ENCODE measurements around the gene KCNQ2.

The KCNQ2 gene

GRCh38 chr20:63434599-63435378, 37.7 kb downstream of the KCNQ2 start:
- peak; percentile 64 for DNase-seq (ENCODE audit: low spot score)

- no peak for DNase-seq (ENCODE audit: low spot score)
Measured at GRCh38 chr20:63433756-63434531, 38.5 kb downstream of the KCNQ2 start.

- no peak for DNase-seq (ENCODE audit: low spot score)
Measured at GRCh38 chr20:63433351-63433750, 39.1 kb downstream of the KCNQ2 start.

- DNase-seq (ENCODE audit: low spot score), result no peak
Measured at GRCh38 chr20:63432577-63433325, 39.7 kb downstream of the KCNQ2 start.

GRCh38 chr20:63431944-63432343, 40.5 kb downstream of the KCNQ2 start:
- DNase-seq (ENCODE audit: low spot score), result no peak

- no peak for DNase-seq (ENCODE audit: low spot score)
Measured at GRCh38 chr20:63430891-63431290, 41.6 kb downstream of the KCNQ2 start.

GRCh38 chr20:63429992-63430391, 42.5 kb downstream of the KCNQ2 start:
- no peak for DNase-seq (ENCODE audit: low spot score)

GRCh38 chr20:63428906-63429575, 43.4 kb downstream of the KCNQ2 start:
- no peak for DNase-seq (ENCODE audit: low spot score)

GRCh38 chr20:63427724-63428330, 44.6 kb downstream of the KCNQ2 start:
- DNase-seq (ENCODE audit: low spot score), result no peak

GRCh38 chr20:63427206-63427605, 45.2 kb downstream of the KCNQ2 start:
- no peak for DNase-seq (ENCODE audit: low spot score)

- no peak for DNase-seq (ENCODE audit: low spot score)
Measured at GRCh38 chr20:63425846-63426485, 46.5 kb downstream of the KCNQ2 start.

- DNase-seq (ENCODE audit: low spot score), result no peak
Measured at GRCh38 chr20:63424613-63425012, 47.8 kb downstream of the KCNQ2 start.

- DNase-seq (ENCODE audit: low spot score), result no peak
Measured at GRCh38 chr20:63423751-63424150, 48.7 kb downstream of the KCNQ2 start.

- DNase-seq (ENCODE audit: low spot score), result no peak
Measured at GRCh38 chr20:63422653-63423052, 49.8 kb downstream of the KCNQ2 start.

- no peak for DNase-seq (ENCODE audit: low spot score)
Measured at GRCh38 chr20:63421913-63422312, 50.5 kb downstream of the KCNQ2 start.

- DNase-seq (ENCODE audit: low spot score), result no peak
Measured at GRCh38 chr20:63421094-63421692, 51.3 kb downstream of the KCNQ2 start.

GRCh38 chr20:63420359-63421093, 51.9 kb downstream of the KCNQ2 start:
- DNase-seq (ENCODE audit: low spot score), result no peak

GRCh38 chr20:63419299-63419698, 53.2 kb downstream of the KCNQ2 start:
- DNase-seq (ENCODE audit: low spot score), result no peak

- DNase-seq (ENCODE audit: low spot score), result no peak
Measured at GRCh38 chr20:63418617-63419016, 53.8 kb downstream of the KCNQ2 start.

- no peak for DNase-seq (ENCODE audit: low spot score)
Measured at GRCh38 chr20:63417738-63418120, 54.7 kb downstream of the KCNQ2 start.
